Activated T-helper 1 cell treated with anti-CD3 and anti-CD28 coated beads, Interleukin-2, amount 50 U/mL, for 16 hours (primary cell): ENCODE measurements around the gene NEDD4L.
"Not testable (repeated sequence)": the region's sequence is repeated elsewhere in the genome, so short reads cannot be mapped to it uniquely, and the experiment has no call there.

Experiments used
- DNase-seq, 2 donors: peaks; one replicate each; pipeline ENCODE4 v3.0.0-alpha.2; 2020; ENCODE audit warnings: low read depth in 1 of 2, low spot score in 1 of 2

NEDD4L gene

GRCh38 chr18:58026857-58027256 is 17.2 kb upstream of the NEDD4L start:
- DNase-seq: no peak

DNA sequence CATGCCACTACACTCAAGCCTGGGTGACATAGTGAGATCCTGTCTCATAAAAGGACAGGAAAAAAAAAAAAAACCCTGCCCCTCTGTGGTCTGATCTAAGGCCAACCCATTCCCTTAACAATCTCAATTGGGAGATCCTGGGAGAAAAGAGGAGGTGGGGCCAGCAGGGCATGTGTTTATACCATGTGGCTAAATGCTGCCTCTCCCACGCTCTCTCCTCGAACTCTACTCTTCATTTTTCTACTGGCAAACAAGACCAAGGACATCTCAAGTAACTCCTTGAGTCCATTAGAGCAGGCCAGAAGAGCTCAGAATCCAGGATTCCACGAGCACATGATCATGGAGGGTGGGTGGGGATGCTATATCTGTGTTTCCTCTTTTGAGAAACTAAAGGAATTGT is 16.7 kb upstream of the NEDD4L start:
- no peak for DNase-seq

- no peak for DNase-seq
These were observed 15.8 kb upstream of the NEDD4L start for GRCh38 chr18:58028109-58028784.

DNA sequence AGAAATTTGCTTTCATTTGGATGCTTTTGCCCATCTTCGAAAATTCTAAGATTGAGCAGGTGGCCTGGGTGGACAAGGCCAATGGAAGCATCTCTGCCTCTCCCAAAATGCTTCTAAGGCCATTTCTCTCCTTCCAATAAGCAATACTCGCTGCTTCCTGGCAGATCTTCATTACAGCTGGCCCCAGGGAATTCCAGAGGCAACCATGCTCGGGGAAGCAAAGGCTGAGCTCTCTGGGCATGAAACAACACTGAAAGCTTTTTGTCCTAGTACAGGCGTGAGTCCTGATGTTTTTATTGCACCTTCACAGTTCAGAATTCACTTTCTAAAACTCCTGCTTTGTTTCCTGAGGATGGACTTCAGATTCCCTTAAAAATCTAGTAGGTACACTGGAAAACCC is 11.8 kb upstream of the NEDD4L start:
- DNase-seq: no peak

DNA sequence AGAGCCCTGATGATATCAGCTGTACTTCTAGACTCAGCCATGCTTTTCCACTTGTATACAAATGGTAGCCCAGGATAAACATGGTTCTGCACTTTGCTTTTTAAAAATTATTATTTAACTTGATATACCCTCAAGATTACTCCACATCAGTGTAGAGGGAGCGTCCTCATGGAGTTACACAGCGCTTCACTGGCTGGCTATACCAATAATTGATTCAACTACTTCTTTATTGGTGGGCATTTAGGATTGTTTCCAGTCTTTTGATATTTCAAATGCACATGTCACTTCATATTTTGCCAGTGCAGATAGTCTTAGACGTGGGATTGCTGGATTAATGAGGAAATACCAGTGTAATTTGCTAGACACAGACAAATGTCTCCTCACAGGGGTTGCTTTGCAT is 10.8 kb upstream of the NEDD4L start:
- DNase-seq: no peak

DNA sequence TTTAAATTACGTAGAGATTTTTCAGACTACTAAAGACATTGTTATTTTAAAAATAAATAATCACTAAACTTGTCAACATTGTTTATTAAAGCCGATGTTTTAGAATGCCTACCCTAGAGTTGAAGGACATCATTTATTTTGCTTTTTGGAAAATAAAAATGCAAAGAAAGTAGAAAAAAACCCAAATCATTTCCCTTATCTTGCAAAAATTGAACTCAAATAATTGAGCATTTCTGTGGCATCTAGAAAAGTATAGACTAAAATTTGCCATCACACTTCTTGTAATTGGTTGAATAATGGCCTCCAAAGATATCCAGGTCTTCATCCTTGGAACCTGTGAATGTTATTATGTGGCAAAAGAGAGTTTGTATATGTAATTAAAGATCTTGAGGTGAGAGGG is 9.7 kb upstream of the NEDD4L start:
- DNase-seq: no peak

GRCh38 chr18:58037163-58037562 is 6.9 kb upstream of the NEDD4L start:
- DNase-seq: no peak

DNA sequence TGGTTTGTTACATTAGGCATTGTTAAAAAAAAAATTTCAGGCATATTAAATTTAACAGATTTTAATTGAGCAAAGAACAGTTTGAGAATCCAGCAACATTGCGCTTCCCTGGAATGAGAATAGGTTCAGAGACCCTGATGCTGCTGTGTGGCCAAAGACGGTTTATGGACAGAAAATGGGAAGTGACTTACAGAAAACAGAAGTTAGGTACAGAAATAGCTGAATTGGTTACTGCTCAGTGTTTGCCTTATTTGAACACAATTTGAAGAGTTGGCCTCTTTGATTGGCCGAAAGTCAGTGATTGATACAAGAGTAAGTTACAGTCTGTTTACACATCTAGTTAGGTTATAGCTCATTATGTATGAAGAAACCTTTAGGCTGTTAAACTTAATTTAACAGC is 6.0 kb upstream of the NEDD4L start:
- no peak for DNase-seq

DNA sequence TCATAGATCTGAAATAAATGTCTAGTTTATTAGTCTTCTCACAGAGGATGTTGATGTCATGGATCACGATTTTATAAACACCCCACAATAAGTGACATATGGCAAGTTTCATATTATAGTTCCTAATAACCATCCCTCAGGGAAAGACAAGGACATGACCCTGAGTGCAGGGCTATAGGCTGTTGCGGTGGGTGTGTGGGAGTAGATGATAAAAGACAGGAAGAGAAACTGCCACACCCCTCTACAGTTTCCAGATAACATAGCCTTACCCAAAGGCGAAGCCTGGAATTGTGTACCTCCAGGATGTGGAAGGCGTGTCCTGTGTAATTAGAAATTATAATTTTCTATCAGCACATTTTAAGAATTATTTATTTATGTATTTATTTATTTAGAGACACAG is 2.4 kb upstream of the NEDD4L start:
- DNase-seq: no peak

DNA sequence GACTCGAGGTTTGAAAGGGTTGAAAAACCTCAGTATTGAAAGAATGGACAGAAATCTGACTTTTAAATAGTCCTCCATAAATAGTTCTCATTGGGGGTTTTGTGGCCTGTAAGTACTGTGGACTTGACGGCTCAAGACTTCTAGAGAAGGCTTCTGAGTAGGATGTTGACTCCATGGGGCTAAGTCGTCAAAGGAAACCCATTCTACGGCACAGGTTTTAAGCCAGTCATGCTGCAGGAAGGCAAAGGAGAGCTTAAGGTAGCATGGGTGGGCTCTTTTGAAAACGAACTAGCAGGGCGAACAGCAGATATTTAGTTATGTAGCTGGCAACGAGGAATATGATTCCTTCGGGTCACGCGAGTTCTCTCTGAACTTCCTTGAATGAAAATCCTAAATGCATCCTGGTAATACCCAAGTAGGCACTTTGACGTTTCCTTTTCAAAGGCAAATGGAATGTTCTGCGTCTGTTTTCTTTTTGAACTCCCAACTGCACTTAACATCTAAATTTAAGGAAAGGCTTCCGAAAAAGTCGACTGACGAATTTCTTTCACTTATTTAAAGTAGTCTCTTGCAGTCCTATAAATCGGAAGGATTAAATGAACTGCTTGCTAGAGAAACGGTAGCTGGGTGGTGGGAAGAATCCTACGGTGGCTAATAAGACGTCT is 1.1 kb upstream of the NEDD4L start:
- DNase-seq: no peak

- DNase-seq: peak; percentile 7 to 9
These were observed 580 bp downstream of the NEDD4L start for GRCh38 chr18:58044370-58045241.

- peak in 1 of 2 donors; percentile 4 for DNase-seq
These were observed 1.4 kb downstream of the NEDD4L start for GRCh38 chr18:58045242-58046092.

GRCh38 chr18:58046093-58046793 is 2.2 kb downstream of the NEDD4L start:
- no peak for DNase-seq

DNA sequence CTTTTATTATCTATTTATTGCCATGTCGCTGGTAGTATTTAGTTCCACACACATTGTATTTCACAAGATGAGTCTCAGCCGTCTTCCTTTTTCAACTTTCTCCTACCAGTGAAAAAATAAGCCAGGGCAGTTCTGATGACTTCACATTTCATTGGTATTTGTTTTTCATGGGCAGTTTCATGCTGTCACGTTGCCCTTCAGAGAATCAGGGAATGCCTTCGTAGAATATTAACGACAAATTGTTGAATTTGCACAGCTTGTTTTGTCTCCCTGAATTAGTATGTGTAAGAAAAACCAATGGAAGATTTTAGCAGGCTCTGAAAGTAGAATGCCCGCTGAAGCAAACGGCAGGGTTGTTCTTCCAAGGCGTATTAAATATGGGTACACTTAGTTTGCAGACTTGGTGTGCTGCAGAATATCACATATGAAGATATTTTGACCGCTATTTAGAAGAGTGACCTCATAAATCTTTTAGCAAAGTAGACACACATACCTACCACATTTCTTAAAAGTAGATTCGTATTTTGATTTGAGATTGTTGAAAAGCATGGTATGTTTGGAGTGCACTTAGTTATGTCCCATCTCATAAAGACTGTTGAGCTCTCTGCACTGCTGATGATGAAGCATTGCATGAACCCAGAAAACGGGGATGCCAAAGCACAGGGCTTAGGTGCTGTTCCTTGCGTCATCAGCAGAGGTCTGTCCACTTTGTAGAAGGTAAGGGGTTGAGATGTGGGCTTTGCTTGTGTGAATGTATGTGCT is 2.9 kb downstream of the NEDD4L start:
- DNase-seq: no peak

GRCh38 chr18:58047556-58047882 is 3.5 kb downstream of the NEDD4L start:
- DNase-seq: no peak

DNA sequence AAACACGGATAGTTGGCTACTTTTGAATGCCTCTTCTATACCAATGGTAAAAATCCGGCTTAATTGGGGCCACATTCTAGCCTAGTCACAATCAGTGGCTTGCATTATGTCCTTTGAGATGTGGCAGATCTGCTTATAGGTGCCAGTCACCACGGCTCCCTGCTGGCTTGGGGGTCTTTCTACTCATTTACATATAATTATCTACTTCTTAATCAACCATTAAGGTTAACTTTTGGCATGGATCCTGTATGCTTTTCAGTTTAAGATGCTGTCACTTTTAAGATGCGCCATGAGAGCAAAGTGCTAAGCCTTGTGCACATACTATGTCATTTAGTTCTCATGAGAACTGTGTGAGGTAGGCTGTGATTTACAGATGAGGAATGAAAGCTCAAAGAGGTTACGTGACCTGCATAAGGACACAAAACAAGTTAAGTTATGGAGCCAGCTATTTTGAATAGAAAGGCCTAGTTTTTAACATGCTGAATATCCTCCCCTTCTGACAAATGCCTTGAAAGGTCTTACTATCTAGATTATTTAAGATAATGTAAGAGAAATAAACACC is 4.1 kb downstream of the NEDD4L start:
- no peak for DNase-seq

DNA sequence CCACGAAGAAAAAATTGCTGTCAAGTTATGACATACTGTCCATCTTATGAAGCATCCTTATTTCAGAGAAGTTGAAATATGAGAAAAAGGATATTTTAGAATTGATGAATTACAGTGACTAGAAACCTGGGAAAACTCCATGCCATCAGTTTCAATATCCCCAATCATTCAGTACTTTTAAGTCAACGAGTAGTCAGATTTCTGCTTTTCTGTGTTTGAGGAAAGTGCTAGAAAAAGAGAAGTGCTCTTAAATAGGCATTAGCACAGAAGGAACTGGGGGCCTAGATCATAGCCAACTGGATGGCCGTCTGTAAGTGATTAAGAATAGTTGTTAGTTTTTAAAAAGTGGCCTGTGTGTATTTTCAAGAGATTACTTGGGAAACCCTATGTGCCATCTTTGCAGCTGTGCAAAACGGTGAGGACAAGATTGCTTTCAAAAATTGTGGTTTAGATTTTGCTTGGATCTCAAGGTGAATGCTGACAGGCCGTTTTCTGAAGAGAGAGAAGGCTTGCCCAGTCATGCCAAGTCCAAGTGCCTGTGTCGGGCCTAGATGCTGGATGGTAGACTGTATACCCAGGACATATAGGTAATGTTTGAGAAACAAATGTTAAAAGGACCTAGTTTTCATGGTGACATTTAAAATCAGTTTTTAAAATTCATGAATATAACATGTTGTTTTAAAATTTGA is 5.1 kb downstream of the NEDD4L start:
- no peak for DNase-seq

- DNase-seq: not testable (repeated sequence)
These were observed 6.9 kb downstream of the NEDD4L start for GRCh38 chr18:58050963-58051362.
